CD4-positive, alpha-beta T cell treated with Interleukin-4 for 1 hour (primary cell): ENCODE measurements around the gene PKNOX2.

Experiments used
- DNase-seq, 2 donors: peaks; one replicate each; pipeline ENCODE4 v3.0.0-alpha.2; 2020 to 2022

The PKNOX2 gene

DNA sequence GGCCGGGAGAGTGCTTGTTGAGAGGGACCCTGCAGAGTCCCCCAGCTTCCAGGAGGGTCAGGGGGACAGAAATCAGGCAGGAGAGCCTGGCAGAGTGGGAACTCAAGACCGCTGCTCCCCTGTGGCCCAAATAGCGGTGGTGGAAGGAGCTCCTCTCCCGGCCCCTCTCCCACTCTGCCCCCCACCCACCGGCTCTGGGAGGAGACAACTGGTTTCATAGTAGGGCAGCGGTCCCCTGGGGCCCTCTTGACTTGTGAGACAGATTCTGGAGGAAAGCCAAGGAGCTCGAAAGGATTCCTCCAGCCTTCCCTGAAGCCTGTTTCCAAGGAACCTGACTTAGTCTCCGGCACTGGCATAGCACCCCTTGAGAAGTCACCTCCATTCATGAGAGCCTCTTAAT lies 10.1 kb downstream of the PKNOX2 start:
- DNase-seq: no peak

DNA sequence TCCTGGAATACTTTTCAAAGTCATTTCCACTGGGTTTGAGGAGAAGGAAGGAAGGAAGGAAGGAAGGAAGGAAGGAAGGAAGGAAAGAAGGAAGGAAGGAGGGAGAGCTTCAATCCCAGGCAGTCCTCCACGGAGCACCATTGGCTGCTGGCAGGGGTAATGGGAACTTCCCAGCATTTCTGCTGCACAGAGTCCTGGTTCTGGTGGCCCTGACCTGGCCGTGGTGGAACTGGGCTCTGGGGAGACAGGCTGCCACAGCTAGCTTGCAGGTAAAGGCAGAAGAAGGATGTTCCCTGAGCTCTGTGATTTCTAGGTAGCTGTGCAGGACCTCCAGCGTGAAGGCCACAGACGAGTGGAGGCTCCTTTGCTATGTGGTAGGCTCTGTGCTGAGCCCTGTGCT lies 10.6 kb downstream of the PKNOX2 start:
- no peak for DNase-seq

- no peak for DNase-seq
Observed at GRCh38 chr11:125175896-125176575, 11.5 kb downstream of the PKNOX2 start.

DNA sequence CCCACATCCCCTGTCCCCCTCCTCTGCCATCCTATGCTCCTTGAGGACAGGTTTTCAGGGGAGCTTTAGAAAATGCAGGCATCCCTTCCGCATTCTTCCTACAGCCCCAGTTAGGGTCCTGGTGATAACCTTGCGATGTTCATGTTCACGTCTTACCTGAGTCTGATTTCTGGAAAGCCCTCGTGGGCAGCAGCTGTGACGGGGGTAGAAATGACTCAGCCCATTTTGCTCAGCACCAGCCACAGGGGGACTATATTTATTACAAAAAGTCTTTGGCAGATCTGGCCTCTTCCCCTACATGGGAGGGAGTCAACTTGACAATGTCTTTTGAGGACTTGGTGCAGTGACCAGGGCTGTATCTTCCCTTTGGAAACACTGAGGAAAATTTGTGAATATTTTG lies 12.3 kb downstream of the PKNOX2 start:
- no peak for DNase-seq

- no peak for DNase-seq
Observed at GRCh38 chr11:125177543-125177942, 13.0 kb downstream of the PKNOX2 start.

DNA sequence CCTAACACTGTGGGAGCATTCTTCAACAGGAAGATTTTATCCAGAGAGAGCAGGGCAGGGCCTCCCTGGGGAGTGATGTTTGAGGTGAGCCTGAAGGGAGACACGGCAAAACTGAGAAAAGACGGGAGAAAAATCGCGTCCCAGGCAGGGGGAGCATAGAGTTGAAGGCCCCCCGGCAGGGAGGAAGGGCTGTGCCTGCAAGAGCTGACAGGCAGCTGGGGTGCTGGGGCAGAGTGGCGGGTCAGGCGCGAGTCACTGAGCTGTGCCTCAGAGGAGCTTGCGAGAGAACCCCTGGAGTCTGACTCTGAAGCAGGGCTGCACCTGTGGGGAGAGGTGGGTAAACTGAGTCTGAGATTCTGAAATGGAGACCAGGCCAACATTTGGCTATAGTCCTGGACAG lies 14.8 kb downstream of the PKNOX2 start:
- DNase-seq: no peak

DNA sequence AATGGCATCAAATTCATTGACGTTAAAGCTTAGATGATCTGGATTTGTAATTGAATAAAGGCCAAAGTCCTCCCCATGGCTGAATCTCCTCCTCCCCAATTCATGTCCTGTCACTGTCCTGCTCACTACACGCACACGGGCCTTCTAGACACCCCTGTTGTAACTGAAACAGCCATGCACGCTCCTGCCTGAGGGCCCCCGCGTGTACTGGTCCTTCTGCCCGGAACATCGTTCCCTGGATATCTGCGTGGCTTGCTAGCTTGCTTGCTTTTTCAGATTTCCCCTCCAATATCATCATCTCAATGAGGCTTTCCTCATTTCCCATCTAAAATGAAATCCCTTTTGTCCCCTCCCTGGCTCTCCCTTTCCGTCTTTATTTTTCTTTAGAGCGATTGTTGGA lies 15.3 kb downstream of the PKNOX2 start:
- no peak for DNase-seq

GRCh38 chr11:125180413-125181305 lies 16.1 kb downstream of the PKNOX2 start:
- DNase-seq: no peak

GRCh38 chr11:125182573-125182972 lies 18.0 kb downstream of the PKNOX2 start:
- no peak for DNase-seq

DNA sequence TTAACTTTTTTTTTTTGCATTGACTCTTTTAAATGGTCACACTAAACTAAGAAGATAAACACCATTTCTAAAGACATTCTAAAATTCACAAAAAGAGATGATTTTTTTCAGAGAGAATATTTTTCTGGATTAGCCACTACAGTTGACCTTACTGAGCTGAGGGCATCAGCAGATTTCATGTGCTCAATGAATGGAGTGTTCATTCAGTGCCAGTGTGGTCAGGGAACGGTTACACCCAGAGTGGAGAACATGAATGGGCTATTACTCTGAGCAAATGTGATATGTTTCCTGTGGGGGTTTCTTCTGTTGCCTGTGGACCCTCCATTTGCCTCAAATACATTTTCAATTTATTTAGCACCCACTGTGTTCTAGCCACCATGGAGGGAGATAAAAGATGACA lies 19.1 kb downstream of the PKNOX2 start:
- DNase-seq: no peak

DNA sequence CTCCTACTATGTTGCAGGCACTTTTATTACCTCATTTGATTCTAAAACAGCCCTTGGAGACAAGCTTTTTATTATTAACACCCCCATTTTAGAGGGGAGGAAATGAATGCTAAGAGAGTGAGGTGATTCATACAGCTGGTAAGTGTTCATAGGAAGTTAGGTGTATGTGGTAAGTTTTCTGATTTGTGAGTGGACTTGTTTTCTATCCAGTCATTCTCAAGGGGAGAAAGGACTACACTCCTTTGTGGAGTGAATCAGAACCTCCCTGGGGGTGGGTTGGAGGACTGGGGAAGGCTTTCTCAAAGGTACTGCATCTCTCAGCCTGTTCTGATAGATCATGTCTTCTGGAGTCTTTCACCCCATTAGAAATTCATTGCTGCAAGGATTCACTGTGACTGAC lies 23.5 kb downstream of the PKNOX2 start:
- DNase-seq: no peak

- DNase-seq: no peak
Observed at GRCh38 chr11:125190566-125190965, 26.0 kb downstream of the PKNOX2 start.

DNA sequence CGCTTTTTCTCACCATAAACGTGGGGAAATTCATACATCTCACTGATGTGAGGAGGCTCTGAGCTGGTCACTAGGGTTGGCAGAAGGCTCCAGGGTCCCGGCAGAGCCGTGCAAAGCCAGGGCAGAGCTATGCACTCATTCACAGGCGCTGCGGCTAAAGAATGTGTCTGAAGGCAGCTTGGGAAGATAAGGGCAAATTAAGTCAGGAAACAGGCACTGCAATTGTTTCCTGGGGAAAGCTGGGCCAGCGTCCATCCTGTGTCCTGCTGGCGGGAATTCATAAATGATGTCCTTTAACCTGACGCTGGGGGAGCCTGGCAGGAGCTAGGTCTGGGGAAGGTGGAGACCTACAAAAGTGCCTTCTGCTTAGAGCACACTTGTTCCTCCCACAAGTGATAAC lies 27.6 kb downstream of the PKNOX2 start:
- DNase-seq: no peak

DNA sequence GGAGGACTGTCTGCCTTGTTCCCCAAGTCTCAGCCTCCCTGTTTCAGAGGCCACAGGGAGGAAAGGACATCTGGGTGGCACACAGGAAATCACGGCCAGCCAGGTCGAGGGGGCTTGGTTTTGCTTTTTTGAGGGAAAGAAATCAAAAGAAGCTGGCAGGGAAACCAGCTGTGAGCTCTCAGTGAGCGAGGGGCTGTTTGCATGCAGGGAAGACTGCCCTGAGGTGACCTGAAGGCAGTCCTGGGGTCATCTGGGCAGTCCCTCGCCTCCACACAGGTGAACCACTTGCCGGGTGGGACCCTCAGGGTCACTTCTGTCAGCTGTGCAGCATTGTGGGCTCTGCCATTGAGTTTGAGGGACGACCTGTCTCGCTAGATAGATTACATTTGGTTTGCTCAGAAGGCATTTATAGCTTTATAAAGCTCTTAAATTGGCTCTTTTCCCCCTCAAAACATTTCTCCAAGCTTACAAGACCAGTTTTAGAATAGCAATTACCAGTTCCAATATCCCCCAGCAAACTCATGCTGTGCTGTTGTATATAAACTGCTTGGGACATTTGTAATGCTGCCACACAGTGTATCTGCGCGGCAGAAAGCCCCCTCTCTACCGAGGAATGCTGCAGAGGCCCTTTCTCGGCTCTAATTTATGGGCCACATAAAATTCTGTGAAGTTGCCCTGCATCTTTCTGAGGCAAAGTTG lies 28.3 kb downstream of the PKNOX2 start:
- no peak for DNase-seq

DNA sequence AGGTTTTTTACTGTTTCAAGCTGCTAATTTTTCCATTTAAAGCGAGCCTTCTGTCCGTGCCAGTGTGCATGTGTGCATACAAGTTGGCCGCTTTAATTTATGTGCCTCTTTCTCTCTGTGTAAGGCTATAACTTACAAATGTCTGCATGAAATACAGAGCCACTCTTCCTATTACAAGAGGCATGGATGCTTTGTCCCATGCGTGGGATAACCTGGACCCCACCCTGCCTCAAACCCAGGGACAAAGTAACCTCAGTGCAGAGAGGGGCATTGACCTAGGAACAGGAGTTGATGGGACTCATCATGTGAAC lies 28.8 kb downstream of the PKNOX2 start:
- DNase-seq: no peak

- DNase-seq: no peak
Observed at GRCh38 chr11:125193841-125194240, 29.3 kb downstream of the PKNOX2 start.

- no peak for DNase-seq
Observed at GRCh38 chr11:125199915-125200314, 35.4 kb downstream of the PKNOX2 start.

GRCh38 chr11:125200441-125200840 lies 35.9 kb downstream of the PKNOX2 start:
- DNase-seq: no peak

DNA sequence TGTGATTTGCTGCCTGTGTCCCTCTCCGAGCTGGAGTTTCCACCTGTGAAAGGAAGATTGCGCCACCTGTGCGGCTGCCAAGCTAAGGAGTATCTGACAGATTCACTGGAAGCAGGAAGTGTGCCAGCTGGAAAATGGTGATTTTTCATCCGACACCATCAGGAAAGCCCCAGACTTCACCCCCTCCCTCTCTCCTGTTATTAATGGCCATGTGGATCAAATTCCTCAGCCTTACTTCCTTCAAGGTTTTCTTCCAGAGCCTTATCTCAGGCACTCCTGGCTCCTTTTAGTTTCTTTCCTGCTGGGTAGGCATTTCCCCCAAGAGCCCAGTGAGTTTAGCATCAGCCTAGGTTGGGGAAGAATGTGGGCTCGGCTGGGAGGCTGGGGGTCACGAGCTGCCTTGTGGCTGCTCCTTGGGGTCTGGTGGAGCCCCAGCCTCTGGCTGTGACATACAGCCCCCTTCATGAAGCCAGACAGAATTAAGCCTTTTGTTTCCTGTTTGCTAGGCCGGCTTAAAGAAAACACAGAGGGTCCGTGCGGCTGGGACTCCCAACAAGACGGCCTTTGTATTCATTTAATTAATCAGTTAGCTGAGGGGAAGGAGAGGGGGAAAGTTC lies 37.1 kb downstream of the PKNOX2 start:
- no peak for DNase-seq

DNA sequence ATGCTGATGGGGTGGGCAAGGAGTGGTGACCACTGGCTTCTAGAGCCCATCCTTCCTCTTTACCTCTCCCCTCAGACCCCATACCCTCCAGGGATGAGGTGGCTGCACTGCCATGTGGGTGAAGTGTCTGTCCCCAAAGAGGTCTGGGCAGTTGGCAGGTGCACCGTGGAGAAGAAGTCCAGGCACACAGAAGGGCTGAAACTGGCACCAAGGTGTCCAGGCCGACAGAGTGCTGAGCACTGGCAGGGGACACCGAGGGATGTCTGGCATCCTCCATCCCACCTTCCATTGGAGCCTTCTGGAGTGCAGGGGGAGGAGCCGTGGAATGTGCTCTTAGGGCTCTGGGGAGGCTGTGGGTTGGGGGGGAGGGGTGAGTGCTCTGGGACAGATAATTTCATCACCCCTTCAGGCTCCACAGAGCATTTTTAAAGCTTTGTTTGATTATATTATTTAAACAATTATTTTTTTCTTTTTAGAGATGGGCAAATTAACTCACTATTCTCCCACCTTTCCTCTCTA lies 37.9 kb downstream of the PKNOX2 start:
- DNase-seq: no peak

- no peak for DNase-seq
Observed at GRCh38 chr11:125202977-125203376, 38.4 kb downstream of the PKNOX2 start.

DNA sequence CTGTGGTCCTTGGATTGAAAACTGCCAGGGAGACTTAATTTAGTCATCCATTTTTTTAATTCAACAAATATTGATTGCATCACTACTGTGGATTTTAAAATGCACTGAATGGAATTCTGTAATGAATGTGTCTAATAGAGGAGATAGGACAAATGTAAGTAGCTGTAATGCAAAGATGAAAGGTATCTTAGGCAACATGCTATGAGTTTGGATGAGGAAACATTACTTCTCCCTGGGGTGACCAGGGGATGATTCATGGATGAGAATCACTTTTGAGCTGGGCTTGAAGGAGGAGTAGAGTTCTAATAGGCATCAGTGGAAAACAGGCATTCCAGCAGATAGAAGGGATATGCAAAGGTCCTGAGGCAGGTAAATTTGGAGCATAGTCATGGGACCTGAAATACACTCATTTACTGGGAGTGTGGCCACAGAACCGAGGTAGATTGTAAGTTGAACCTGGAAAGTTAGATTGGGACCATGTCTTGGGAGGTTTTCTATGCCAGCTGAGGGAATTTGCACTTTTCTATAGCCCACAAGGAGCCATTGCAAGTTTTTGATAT lies 43.4 kb downstream of the PKNOX2 start:
- no peak for DNase-seq

DNA sequence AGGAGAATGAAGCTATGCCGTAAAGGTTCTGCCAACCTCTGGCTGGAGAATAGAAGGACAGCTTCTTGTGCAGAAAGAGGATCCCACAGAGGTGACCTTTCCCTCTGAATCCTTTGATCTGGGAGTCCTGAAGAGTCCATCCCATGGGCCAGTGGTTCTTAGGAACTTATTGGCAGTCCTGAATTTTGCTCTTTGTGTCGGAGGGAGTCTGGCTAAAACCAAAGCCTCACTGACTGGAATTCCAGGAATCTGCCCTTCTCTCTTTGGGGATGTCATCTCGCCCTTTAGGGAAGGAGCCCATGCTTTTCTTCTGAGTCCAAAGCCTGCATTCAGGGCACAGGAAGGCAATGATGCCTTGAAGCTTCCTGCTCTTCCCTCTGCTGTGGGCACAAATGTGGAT lies 45.5 kb downstream of the PKNOX2 start:
- DNase-seq: no peak
